GM21528 (cell line): ENCODE data around the gene CFAP300.

ENCODE experiments used
- ATAC-seq: cut with Tn5 transposase; IDR thresholded peaks from one replicate; pipeline ENCODE4 v1.9.1; 2021; ENCODE audit warnings: mild to moderate bottlenecking, moderate library complexity; ENCODE audit not compliant: unreplicated experiment, low FRiP score

CFAP300 gene

GRCh38 chr11:102071497-102072472, 24.5 kb downstream of the CFAP300 start:
- no peak for ATAC-seq

GRCh38 chr11:102073253-102073652, 26.0 kb downstream of the CFAP300 start:
- no peak for ATAC-seq

GRCh38 chr11:102079625-102080024, 32.4 kb downstream of the CFAP300 start:
- ATAC-seq, result no peak

GRCh38 chr11:102081313-102081712, 34.1 kb downstream of the CFAP300 start:
- no peak for ATAC-seq

- ATAC-seq, result no peak
Measured at GRCh38 chr11:102085864-102086551, 38.8 kb downstream of the CFAP300 start.

- ATAC-seq, result no peak
Measured at GRCh38 chr11:102097186-102097585, 49.9 kb downstream of the CFAP300 start.

- no peak for ATAC-seq
Measured at GRCh38 chr11:102099755-102100154, 52.5 kb downstream of the CFAP300 start.

- ATAC-seq, result no peak
Measured at GRCh38 chr11:102108734-102109440, 61.6 kb downstream of the CFAP300 start.

GRCh38 chr11:102109896-102110760, 62.9 kb downstream of the CFAP300 start, which contains the start of gene YAP1:
Gene YAP1, plus strand, starts transcription at chr11:102110447. Its CDS starts 402 bp downstream, at chr11:102110849.
- peak; percentile 90 for ATAC-seq

- ATAC-seq, result no peak
Measured at GRCh38 chr11:102110761-102111010, 63.4 kb downstream of the CFAP300 start.

GRCh38 chr11:102111011-102111786, 64.0 kb downstream of the CFAP300 start:
- ATAC-seq, result no peak

- no peak for ATAC-seq
Measured at GRCh38 chr11:102111787-102112508, 64.7 kb downstream of the CFAP300 start.

- no peak for ATAC-seq
Measured at GRCh38 chr11:102112509-102112821, 65.2 kb downstream of the CFAP300 start.

GRCh38 chr11:102114032-102114431, 66.8 kb downstream of the CFAP300 start:
- no peak for ATAC-seq

GRCh38 chr11:102115557-102115956, 68.3 kb downstream of the CFAP300 start:
- no peak for ATAC-seq

- ATAC-seq, result no peak
Measured at GRCh38 chr11:102116453-102117205, 69.4 kb downstream of the CFAP300 start.

GRCh38 chr11:102117472-102118113, 70.4 kb downstream of the CFAP300 start:
- ATAC-seq, result no peak

- ATAC-seq, result no peak
Measured at GRCh38 chr11:102118937-102119336, 71.7 kb downstream of the CFAP300 start.
